ENCODE data around the gene NINL. TPM values are rescaled to one million over a fixed set of nuclear protein-coding genes. Genes with fewer than 3 reads are reported as not detected.

Gene NINL
- total RNA-seq, 1 experiment from 2014 or later = 7.2 TPM

DNA sequence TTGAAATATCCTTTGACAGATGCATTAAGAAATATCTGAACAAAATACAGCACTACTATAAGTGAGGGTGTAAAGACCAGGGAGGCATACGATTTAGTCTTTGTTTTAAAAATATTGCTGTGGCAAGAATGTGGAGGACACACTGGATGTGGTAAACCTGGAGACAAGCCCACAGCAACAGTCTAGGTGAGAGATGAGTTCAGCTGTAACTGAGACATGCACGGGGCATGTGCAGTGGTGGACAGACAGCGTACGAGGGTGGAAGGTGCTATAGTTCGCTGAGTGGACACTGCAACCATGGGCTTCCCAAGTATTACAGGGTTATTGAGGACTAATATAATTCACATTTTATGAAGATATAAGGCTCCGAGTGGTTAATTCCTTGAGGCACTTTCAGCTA lies 36.7 kb upstream of the NINL start:
- H3K79me2 ChIP-seq (ENCODE audit: insufficient read depth, low read length) = peaks cover 74% of the 10 kb centered on the region
- DNase-seq (ENCODE audit: low read depth, low spot score) (no peak), ATAC-seq (no peak)
- no peaks in the 10 kb centered on the region for H3K9me3 ChIP-seq (ENCODE audit: control insufficient read depth in 1 of 2, insufficient read depth in 1 of 2, low read depth in 1 of 2, low read length in 2 of 2)
- no TSS peak for BruUV-seq (replicated peaks)
- H3K27me3 ChIP-seq (ENCODE audit: insufficient read depth, low read length) = no peaks in the 10 kb centered on the region
- no peaks in the 10 kb centered on the region for H4K20me1 ChIP-seq (ENCODE audit: insufficient read depth)
- H3K27ac ChIP-seq (ENCODE audit: low read depth, low read length) = peak overlapping the region; percentile 98; the same call in 1 of the 2 replicates
- peak overlapping the region; percentile 96 for H3K9ac ChIP-seq (ENCODE audit: low read length)
- H3K9me2 ChIP-seq (ENCODE audit: insufficient read depth) = no peaks in the 10 kb centered on the region
- intact Hi-C loops (cut with micrococcal nuclease) = no loop called here
- TF ChIP-seq ZNF274 (IDR thresholded peaks at IDR 0.05; ENCODE audit: low read depth, low read length) (no peak), ZFX (IDR thresholded peaks at IDR 0.05) (no peak), ZBTB33 (IDR thresholded peaks at IDR 0.05; ENCODE audit: extremely low read depth, insufficient replicate concordance, low read length) (no peak), SIN3A (IDR thresholded peaks at IDR 0.05; ENCODE audit: low read depth) (no peak), SRF (IDR thresholded peaks at IDR 0.05; ENCODE audit: low read depth) (no peak), TCF7L2 (IDR thresholded peaks at IDR 0.05; ENCODE audit: borderline replicate concordance, extremely low read depth, insufficient read depth, insufficient read length) (no peak), POLR2AphosphoS5 (IDR thresholded peaks at IDR 0.05; ENCODE audit: low read depth, low read length) (no peak), ELF1 (IDR thresholded peaks at IDR 0.05; ENCODE audit: borderline replicate concordance, low read depth) (no peak), SP1 (IDR thresholded peaks at IDR 0.05; ENCODE audit: low read depth) (no peak), JUND (IDR thresholded peaks at IDR 0.05) (no peak), EGR1 (IDR thresholded peaks at IDR 0.05; ENCODE audit: low read depth) (no peak)
- ChIA-PET CTCF (no interaction called here), POLR2A (no interaction called here), RAD21 (ENCODE audit: low non-redundant PET in 1 of 2, low total read pairs in 2 of 2, uncharacterized antibody in 2 of 2, unreplicated experiment in 2 of 2) (no interaction called here)
- 0 out of 4 replicates have a peak, but pooled peaks cover 0 to 6% of the 10 kb centered on the region in 2 experiments for H3K36me3 ChIP-seq (ENCODE audit: control insufficient read depth in 1 of 2, insufficient read depth in 2 of 2, low read length in 2 of 2)
- H2AFZ ChIP-seq (ENCODE audit: low read depth, low read length, poor library complexity, severe bottlenecking) = no peak overlapping the region
- H3K4me1 ChIP-seq (ENCODE audit: control insufficient read depth in 1 of 2, insufficient read depth in 2 of 2, low read length in 2 of 2) = peaks cover 9 to 23% of the 10 kb centered on the region in 2 experiments; a peak in 3 of 4 replicates
- H3K4me2 ChIP-seq (ENCODE audit: low read length) = peak overlapping the region; percentile 89
- H3K4me3 ChIP-seq (replicated peaks in 1 of 2; ENCODE audit: low read depth in 1 of 2, low read length in 2 of 2) = peak overlapping the region in 1 of 2 experiments; percentile 88; a peak in 2 of 4 replicates
